Activated CD4-positive, alpha-beta T cell treated with anti-CD3 and anti-CD28 coated beads for 24 hours (primary cell): ENCODE data around the gene TAS2R43.
"Not testable (repeated sequence)": the region's sequence is repeated elsewhere in the genome, so short reads cannot be mapped to it uniquely, and the experiment has no call there.

ENCODE experiments used
- DNase-seq, 2 donors: peaks; one replicate each; pipeline ENCODE4 v3.0.0-alpha.2; 2020; ENCODE audit warnings: low read depth in 2 of 2

The TAS2R43 gene, protein sequence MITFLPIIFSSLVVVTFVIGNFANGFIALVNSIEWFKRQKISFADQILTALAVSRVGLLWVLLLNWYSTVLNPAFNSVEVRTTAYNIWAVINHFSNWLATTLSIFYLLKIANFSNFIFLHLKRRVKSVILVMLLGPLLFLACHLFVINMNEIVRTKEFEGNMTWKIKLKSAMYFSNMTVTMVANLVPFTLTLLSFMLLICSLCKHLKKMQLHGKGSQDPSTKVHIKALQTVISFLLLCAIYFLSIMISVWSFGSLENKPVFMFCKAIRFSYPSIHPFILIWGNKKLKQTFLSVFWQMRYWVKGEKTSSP

DNA sequence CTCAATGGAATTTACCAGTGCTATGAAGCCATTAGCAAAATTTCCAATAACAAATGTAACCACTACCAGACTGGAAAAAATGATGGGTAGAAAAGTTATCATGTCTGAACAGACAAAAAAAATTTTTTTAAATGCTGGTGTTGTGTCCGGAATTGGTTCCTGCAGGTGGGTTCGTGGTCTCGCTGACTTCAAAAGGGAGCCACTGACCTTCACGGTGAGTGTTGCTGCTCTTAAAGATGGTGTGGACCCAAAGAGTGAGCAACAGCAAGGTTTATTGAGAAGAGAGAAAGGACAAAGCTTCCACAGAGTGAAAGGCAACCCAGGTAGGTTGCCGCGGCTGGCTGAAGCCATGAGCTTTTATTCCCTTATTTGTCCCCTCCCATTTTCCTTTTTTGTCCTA is at the start of gene TAS2R43:
TSS of gene TAS2R43 (minus strand) at position 186 of the 400 bp plus-strand sequence. CDS start at position 102, 84 bp downstream.
- no peak for DNase-seq

DNA sequence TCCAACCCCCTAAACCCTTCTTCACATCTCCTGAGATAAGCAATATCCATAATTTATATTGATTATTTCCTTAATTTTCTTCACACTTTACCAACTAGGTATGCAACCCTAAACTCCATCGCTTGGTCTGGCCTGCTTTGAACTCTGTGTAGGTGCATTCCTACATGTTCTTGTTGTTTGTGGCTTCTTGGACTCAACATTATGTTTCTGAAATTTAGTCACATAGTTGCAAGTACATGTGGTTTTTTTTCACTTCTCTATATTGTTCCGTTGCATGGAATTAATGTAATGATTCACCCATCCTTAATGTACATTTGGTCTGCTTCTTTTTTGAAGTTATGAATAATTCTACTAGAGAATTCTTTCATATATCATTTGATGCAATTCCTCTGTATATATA is 44.0 kb upstream of the TAS2R43 start:
- DNase-seq: no peak

DNA sequence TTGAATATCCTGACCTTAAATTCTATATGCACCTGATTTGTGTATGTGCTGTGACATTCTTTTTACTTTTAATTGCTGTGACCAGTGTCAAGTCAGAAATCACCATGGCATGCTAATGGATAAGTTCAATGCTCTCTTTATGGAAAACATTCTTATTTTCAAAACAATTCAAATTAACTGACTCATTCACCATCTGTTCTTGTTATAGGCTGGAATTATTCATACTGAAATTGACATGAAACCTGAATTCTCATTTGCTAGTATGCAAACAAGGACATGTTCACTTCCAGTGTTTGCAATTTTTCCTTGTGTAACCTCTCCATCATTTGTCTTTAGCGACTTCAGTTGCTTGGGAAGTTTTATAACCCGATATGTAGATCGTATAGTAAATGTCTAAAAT is 42.2 kb upstream of the TAS2R43 start, which contains the start of gene TAS2R30:
TSS of gene TAS2R30 (minus strand) at position 340 of the 400 bp plus-strand sequence. CDS start 400 bp downstream, outside the sequence.
- no peak for DNase-seq

DNA sequence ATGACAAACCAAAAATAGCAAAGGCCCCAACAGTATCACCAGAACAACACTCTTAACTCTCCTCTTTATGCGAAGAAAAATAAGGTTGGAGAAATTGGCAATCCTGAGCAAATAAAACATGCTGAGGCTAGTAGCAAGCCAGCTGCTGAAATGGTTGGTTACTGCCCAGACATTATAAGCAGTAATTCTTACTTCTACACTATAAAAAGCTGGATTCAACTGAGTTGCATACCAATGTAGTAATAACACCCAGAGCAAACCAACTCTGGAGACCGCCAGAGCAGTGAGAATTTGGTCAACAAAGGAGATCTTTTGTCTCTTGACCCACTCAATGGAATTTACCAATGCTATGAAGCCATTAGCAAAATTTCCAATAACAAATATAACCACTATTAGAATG is 41.7 kb upstream of the TAS2R43 start:
- DNase-seq: no peak

DNA sequence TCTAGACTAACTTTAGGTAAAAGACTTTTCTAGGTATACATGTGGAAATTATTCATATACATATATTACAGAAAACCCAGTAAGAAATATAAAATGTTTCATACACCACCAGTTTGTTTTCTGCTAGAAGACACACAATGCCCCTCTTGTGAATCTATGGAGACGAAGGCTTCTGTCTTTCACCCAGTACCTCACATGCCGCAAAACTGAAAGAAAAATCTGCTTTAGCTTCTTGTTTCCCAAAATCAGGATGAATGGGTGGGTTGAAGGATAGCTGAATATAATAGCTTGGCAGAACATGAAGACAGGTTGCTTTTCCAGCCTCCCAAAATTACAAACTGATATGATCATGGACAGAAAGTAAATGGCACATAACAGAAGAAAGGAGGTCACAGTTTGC is 41.0 kb upstream of the TAS2R43 start:
- no peak for DNase-seq

DNA sequence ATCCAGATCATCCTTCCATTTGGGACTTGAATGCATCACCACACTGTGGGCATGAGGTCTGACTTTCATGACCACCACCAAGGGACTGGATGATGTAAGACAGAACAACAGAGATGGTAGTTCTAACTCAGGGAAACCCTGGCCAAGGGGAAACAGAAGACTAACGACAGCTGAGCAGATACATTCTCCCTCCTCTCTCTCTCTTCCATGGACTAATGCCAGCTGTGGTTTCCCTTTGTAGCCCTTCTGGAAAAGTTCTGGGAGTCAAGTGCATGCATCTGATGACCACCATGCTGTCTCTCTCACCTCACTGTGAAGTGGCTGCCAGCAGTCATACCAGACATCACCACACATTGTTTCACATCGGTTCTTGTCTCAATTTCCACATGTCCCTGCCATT is 38.9 kb upstream of the TAS2R43 start:
- no peak for DNase-seq

DNA sequence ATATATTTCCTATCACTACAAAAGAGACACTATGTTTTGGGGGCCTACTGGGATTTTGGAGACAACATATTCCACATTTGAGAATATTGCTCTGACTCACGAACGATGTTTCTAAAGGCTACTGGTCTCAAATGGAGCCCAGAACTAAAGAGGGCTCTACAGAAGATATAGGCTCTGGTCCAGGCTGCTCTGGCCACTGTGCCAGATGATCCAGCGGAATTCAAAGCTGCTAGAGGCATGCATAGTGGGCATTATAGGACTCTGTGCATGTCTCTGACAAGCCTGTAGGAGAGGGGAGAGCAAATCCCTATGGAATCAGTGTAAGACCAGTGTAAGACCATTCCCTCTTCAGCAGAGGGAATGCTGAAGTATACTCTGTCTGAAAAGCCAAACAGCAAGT is 38.3 kb upstream of the TAS2R43 start:
- no peak for DNase-seq

DNA sequence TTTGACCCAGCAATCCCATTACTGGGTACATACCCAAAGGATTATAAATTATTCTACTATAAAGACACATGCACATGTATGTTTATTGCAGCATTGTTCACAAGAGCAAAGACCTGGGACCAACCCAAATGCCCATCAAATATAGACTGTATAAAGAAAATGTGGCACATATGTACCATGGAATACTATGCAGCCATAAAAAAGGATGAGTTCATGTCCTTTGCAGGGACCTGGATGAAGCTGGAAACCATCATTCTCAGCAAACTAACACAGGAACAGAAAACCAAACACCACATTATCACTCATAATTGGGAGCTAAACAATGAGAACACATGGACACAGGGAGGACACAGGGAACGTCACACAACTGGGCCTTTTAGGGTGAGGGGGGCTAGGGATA is 22.0 kb upstream of the TAS2R43 start:
- not testable (repeated sequence) for DNase-seq

DNA sequence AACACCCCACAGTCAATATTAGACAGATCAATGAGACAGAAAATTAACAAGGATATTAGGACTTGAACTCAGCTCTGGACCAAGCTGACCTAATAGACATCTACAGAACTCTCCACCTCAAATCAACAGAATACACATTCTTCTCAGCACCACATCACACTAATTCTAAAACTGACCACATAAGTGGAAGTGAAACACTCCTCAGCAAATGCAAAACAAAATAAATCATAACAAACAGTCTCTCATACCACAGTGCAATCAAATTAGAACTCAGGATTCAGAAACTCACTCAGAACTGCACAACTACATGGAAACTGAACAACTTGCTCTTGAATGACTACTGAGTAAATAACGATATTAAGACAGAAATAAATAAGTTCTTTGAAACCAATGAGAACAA is 19.1 kb upstream of the TAS2R43 start:
- DNase-seq: not testable (repeated sequence)

DNA sequence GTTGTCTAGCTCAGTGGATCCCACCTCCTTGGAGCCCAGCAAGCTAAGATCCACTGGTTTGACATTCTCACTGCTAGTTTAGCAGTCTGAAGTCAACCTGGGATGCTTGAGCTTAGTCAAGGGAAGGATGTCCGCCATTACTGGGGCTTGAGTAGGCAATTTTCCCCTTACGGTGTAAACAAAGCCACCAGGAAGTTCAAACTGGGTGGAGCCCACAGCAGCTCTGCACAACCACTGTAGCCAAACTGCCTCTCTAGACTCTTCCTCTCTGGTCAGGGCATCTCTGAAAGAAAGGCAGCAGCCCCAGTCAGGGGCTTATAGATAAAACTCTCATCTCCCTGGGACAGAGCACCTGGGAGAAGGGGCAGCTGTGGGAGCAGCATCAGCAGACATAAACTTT is 16.7 kb upstream of the TAS2R43 start:
- DNase-seq: no peak

DNA sequence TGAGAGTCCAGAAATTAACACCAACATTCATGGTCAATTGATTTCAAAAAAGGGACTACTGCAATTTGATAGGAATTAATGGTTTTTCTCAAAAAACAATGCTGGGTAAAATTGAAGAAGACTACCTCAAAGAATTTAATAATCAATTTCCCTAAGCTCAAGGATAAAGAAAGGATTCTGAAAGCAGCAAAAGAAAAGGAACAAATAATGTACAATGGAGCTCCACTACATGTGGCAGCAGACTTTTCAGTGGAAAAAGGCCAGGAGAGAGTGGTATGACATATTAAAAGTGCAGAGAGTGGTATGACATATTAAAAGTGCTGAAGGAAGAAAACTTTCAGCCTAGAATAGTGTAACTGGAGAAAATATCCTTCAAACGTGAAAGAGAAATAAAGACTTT is 15.6 kb upstream of the TAS2R43 start:
- no peak for DNase-seq

DNA sequence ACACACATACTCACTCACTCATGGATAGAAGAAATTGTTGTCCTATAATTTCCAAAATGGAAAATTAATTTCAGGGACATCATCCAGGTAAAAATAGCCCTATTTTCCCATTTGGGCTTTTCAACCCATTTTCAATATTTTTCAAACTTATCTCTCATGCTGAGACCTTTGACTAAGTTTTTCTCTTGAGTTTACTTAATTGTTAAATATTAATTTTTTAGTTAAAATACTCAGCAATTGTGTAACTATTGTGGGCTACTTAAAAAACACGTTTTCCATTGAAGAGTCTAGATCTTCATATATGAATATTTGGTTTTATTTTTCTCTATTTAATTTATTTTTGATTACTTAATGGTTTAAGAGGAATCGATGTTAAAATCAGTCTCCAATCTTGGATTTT is 14.2 kb upstream of the TAS2R43 start:
- DNase-seq: no peak

DNA sequence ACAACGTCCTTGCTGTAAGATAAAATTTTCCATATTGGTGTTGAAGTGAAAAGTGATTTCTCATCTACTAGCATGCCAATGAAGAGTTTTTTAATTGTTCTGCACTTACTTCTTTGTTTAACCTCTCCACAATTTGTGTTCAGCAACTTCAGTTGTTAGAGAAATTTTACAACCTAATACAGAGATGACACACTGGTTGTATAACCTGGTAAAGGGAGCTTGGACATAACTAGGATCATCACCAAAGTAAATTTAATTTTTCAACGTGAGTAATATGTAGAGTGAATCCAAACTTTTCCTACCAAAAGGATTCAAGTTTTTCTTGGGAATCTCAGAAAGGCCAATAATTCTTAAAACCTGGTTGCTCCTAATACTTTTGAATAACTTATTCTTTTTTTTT is 13.4 kb upstream of the TAS2R43 start:
- no peak for DNase-seq

DNA sequence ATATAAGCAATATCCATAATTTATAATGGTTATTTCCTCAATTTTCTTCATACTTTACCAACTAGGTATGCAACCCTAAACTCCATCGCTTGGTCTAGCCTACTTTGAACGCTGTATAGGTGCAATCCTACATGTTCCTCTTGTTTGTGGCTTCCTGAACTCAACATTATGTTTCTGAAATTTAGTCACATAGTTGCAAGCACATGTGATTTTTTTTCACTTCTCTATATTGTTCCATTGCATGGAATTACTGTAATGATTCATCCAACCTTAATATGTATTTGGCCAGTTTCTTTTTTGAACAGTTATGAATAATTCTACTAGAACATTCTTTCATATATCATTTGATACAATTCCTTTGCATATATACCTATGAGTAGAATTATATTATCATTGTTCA is 2.8 kb upstream of the TAS2R43 start:
- DNase-seq: not testable (repeated sequence)

DNA sequence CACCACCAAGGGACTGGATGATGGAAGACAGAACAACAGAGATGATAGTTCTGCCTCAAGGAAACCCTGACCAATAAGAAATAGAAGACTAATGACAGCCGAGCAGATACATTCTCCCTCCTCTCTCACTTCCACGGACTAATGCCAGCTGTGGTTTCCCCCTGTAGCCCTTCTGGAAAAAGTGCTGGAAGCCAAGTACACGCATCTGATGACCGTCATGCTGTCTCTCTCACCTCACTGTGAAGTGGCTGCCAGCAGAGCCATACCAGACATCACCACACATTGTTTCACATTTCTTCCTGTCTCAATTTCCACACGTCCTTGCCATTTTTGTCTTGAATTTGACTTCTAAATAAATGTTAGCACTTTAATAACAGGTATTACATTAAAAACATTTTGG is 2.9 kb downstream of the TAS2R43 start:
- DNase-seq: no peak

DNA sequence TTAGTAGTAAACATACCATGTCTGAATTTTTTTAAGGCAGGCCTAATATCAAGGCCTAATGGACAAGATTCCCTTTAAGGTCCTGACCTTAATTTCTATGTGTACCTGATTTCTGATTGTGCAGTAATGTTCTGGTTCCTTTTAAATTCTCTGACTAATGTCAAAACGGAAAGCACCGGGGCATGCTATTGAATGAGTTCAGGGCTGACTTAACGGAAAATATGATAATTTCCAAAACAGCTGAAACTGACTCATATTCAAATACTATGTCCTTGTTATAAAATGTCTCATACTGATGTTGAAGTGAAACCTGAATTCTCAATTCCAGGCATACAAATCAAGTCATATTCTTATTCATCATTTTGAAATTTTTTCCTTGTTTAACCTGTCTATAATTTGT is 6.7 kb downstream of the TAS2R43 start:
- peak in 1 of 2 donors; percentile 8 for DNase-seq

DNA sequence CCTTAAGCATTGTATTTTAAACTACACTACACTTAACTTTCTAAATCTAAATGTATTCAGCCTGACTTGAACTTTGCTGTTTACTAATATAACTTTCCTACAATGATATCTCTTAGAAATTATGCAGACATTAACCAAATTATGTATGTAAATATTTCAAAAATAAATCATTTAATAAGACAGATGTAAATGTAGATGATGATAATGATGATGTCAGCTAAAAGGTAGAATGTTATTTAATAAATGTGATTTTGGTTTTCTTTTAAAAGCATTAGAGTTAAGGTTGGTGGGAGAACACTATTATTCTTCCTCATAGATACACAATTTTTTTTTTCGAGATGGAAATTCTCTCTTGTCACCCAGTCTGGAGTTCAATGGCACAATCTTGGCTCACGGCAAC is 10.1 kb downstream of the TAS2R43 start:
- DNase-seq: no peak

DNA sequence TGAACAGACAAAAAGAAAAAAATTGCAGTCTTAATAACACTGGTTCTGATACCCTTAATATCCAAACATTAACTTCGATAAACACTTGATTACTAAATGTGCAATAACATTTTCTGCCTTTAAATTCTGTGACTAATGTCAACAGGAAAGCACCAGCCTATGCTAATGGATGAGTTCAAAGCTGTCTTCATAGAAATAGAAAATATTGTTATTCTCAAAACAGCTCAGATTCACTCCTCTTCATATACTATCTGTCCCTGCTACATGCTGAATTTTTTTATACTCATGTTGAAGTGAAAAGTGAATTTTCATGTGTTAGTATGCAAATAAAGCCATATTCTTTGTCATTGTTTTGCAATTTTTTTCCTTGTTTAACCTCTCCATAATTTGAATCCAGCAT is 13.9 kb downstream of the TAS2R43 start:
- no peak for DNase-seq

DNA sequence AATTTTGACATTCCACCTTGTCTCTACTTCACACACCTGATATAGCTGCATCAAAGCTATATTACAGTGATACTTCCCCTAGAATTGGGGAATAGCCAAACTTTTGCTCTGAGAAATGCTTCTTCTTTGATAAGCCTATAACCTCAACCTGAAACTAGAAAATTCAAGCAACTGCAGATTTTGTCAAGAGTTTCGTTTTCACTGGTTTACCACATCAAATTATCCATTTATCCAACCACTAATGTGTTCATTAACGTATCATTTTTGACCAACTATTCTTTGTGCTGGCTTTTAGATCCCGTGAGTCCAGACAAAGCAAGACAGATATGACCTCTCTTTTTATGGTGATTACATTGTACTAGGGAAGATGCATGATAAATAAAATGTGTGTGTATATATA is 16.5 kb downstream of the TAS2R43 start:
- no peak for DNase-seq

DNA sequence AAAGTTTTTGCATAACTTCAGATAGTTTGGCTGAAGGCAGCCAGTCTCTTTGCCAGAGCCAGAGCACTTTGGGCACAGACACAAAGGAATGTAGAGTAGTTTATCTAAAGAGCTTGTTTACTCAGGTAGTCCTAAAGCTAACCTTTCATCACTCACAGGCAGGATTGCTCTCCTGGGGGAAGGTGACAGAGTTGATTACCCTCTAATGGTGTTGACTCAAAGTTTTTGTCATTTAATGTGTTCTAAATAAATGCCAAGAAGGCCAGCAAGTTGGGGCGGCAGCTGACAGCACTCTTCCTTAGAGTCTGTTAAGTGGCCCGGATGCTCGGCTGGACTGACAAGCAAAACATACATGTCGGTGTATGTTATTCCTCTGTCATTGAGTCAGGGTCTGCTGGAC is 20.7 kb downstream of the TAS2R43 start:
- DNase-seq: no peak

DNA sequence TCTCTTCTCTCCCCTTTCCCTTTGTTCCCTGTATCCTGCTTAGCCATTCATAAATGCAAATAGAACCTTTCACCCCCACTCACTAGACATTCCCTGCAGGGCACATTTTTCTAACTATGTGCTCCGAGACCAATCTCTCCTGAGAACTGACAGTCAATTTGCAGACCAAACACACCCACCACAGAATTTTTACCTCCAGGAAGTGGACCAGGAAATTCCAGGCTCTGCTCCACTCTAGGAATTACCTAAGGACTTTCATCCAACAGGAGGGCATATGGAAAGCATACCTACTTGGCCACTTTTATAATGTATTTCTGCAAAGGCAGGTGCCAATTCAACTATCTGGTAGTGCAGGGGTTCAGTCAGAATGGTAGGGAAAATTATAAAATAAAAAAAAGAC is 21.1 kb downstream of the TAS2R43 start:
- DNase-seq: no peak

DNA sequence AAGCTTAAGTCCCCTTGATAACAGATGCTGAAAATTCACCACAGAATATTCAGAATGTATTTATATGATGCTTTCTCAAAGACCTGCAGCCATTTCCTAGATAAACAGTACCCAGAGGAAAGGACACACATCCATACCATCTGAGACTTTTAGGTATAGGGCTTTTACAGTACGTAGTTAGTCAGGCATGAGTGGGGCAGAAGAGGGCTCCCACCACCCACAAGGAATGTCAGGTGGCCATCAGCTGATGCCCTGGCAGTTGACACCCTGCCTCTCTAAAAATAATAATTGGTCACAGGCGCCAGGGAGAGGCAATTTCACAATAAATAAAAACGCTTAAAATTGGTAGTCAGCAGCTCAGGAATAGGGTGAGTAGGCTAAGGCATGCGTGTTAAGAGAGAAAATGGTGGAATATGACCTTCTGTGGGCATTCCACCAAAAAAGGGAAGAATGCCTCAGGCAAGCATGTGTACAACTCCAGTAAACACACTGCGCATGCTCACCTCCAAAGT is 22.2 kb downstream of the TAS2R43 start:
- DNase-seq: no peak

DNA sequence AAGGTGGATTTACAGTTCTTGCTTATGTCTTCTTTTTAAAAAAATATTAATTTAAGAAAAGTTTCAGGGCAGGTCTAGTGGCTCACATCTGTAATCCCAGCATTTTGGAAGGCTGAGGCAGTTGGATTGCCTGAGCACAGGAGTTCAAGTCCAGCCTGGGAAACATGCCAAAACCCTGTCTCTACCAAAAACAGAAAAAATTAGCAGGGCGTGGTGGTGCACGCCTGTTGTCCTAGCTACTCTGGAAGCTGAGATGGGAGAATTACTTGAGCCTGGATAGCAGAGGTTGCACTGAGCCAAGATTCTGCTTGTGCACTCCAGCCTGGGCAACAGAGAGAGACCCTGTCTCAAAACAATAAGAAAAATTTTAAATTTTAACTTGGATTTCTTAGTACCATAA is 24.6 kb downstream of the TAS2R43 start:
- no peak for DNase-seq

DNA sequence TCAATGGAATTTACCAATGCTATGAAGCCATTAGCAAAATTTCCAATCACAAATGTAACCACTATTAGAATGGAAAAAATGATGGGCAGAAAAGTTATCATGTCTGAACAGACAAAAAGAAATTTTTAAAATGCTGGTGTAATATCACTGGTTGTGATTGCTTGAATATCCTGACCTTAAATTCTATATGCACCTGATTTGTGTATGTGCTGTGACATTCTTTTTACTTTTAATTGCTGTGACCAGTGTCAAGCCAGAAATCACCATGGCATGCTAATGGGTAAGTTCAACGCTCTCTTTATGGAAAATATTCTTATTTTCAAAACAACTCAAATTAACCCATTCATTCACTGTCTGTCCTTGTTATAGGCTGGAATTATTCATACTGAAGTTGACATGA is 29.9 kb downstream of the TAS2R43 start, which contains the start of gene TAS2R46:
TSS of gene TAS2R46 (minus strand) at position 101 of the 400 bp plus-strand sequence. CDS start at position 101, 0 bp downstream.
- DNase-seq: not testable (repeated sequence)
